Measurements from ENCODE around the gene CD81. TPM values are rescaled to one million over a fixed set of nuclear protein-coding genes. Genes with fewer than 3 reads are reported as not detected.

The CD81 gene
- total and polyA plus RNA-seq, 10 of the 15 experiments (the other 5 are each of a cell fraction or from before 2014, with no cell fraction given): 2.0 to 145 (median 57.2) TPM

- Histone ChIP-seq H3K27ac (ENCODE audit: control insufficient read depth, insufficient read depth) (peak overlapping the region; percentile 75), H3K4me1 (ENCODE audit: control insufficient read depth, insufficient read depth, low read length) (peaks cover 44% of the 10 kb centered on the region), H3K4me3 (peak overlapping the region; percentile 61), H3K9ac (ENCODE audit: control insufficient read depth, insufficient read depth, low read length) (peak overlapping the region; percentile 63), H3K79me2 (ENCODE audit: control insufficient read depth, insufficient read depth, low read length) (peaks cover 64% of the 10 kb centered on the region), H4K20me1 (ENCODE audit: control insufficient read depth, insufficient read depth) (no peaks in the 10 kb centered on the region; the same call in none of the 2 replicates), H3K9me3 (replicated peaks; ENCODE audit: control insufficient read depth, insufficient read depth, low read length) (no peaks in the 10 kb centered on the region; the same call in 2 of the 3 replicates), H2AFZ (ENCODE audit: control insufficient read depth, low read depth, low read length) (no peak overlapping the region), H3K4me2 (ENCODE audit: control insufficient read depth, insufficient read depth) (peak overlapping the region; percentile 96), H3K27me3 (replicated peaks in 1 of 2; ENCODE audit: control insufficient read depth in 2 of 2, insufficient read depth in 2 of 2, low read length in 1 of 2) (no peaks in the 10 kb centered on the region), H3K36me3 (ENCODE audit: control insufficient read depth in 2 of 2, insufficient read depth in 2 of 2, low read length in 1 of 2) (no peaks in the 10 kb centered on the region; a peak in 1 of 4 replicates)
- ChIA-PET POLR2A (no interaction called here), SMC1A (ENCODE audit: uncharacterized antibody, unreplicated experiment) (no interaction called here), CTCF (no interaction called here), RAD21 (ENCODE audit: unreplicated experiment) (interaction anchor here (2.4 kb wide), 1 partner anchor 21 kb away, joined by 11 read pairs; the partner anchor contains the start of gene TSSC4)
- TF ChIP-seq POLR2A (IDR thresholded peaks at IDR 0.05; ENCODE audit: low read depth, low read length) (peak; percentile 42), BMI1 (IDR thresholded peaks at IDR 0.05; ENCODE audit: borderline replicate concordance) (no peak), SREBF2 (IDR thresholded peaks at IDR 0.05; ENCODE audit: low read length) (no peak), IKZF2 (IDR thresholded peaks at IDR 0.05) (no peak)
- BruUV-seq (replicated peaks): TSS peak; percentile 67
- intact Hi-C loops (cut with micrococcal nuclease; ENCODE audit: unreplicated experiment): loop anchor here (5.0 kb wide), 1 partner anchor 527 kb away; the partner anchor contains the start of gene LSP1
- in situ Hi-C loops (cut with MboI): loop anchor here (5.0 to 25.0 kb wide), 2 partner anchors 527 to 1567 kb away; partner anchors contain the start of genes LSP1, PIDD1, PNPLA2 and RPLP2
- DNase-seq (ENCODE audit: low read depth, low spot score) (no peak), ATAC-seq (no peak), FAIRE-seq (no peak)
- 17% methylated on average over 9 of the region's 11 CpGs for WGBS (ENCODE audit: insufficient coverage, insufficient replicate concordance, low lambda C conversion rate, missing lambda C conversion rate)
These were observed 2.5 kb downstream of the CD81 start for GRCh38 chr11:2379466-2380174.

DNA sequence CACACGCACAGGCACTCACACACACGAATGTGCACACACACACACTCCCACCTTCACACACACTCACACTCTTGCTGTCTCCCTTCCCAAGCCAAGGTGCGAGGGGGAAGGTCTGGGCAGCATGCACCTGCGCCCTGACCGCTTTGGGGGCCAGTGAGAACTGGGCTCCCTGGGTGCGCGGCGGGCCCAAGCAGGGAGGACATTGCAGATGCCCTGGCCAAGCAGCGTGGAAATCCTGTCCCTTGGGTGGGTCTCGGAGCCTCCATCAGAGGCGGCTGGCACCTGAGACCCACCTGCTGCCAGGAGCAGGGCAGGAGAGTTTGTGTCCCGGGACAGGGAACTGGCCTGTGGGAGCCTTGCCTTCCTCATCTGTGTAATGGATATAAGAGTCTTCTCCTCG lies 3.3 kb downstream of the CD81 start:
- H3K27ac ChIP-seq (ENCODE audit: control insufficient read depth, insufficient read depth): peak overlapping the region; percentile 75
- ChIA-PET SMC1A (ENCODE audit: uncharacterized antibody, unreplicated experiment) (no interaction called here), RAD21 (ENCODE audit: unreplicated experiment) (interaction anchor here (1.3 kb wide), 1 partner anchor 76 kb away, joined by 3 read pairs; no protein-coding TSS in a partner anchor), CTCF (interaction anchor here (0.6 kb wide), 1 partner anchor 222 kb away, joined by 3 read pairs; no protein-coding TSS in a partner anchor), POLR2A (no interaction called here)
- DNase-seq (ENCODE audit: low read depth, low spot score) (no peak), FAIRE-seq (no peak), ATAC-seq (no peak)
- no peaks in the 10 kb centered on the region; the same call in none of the 2 replicates for H4K20me1 ChIP-seq (ENCODE audit: control insufficient read depth, insufficient read depth)
- peak overlapping the region; percentile 63 for H3K9ac ChIP-seq (ENCODE audit: control insufficient read depth, insufficient read depth, low read length)
- no peaks in the 10 kb centered on the region; a peak in 1 of 4 replicates for H3K36me3 ChIP-seq (ENCODE audit: control insufficient read depth in 2 of 2, insufficient read depth in 2 of 2, low read length in 1 of 2)
- WGBS (ENCODE audit: insufficient coverage, insufficient replicate concordance, low lambda C conversion rate, missing lambda C conversion rate): 9% methylated on average over 13 of the region's 13 CpGs
- BruUV-seq (replicated peaks): no TSS peak
- peak overlapping the region; percentile 61 for H3K4me3 ChIP-seq
- no peaks in the 10 kb centered on the region; the same call in 2 of the 3 replicates for H3K9me3 ChIP-seq (replicated peaks; ENCODE audit: control insufficient read depth, insufficient read depth, low read length)
- no peaks in the 10 kb centered on the region for H3K27me3 ChIP-seq (replicated peaks in 1 of 2; ENCODE audit: control insufficient read depth in 2 of 2, insufficient read depth in 2 of 2, low read length in 1 of 2)
- in situ Hi-C loops (cut with MboI): loop anchor here (5.0 to 25.0 kb wide), 2 partner anchors 528 to 1568 kb away; partner anchors contain the start of genes LSP1, PIDD1, PNPLA2 and RPLP2
- intact Hi-C loops (cut with micrococcal nuclease; ENCODE audit: unreplicated experiment): loop anchor here (5.0 kb wide), 1 partner anchor 528 kb away; the partner anchor contains the start of gene LSP1
- peaks cover 71% of the 10 kb centered on the region for H3K79me2 ChIP-seq (ENCODE audit: control insufficient read depth, insufficient read depth, low read length)
- peaks cover 52% of the 10 kb centered on the region for H3K4me1 ChIP-seq (ENCODE audit: control insufficient read depth, insufficient read depth, low read length)
- H3K4me2 ChIP-seq (ENCODE audit: control insufficient read depth, insufficient read depth): peak overlapping the region; percentile 96
- H2AFZ ChIP-seq (ENCODE audit: control insufficient read depth, low read depth, low read length): no peak overlapping the region
- TF ChIP-seq BHLHE40 (IDR thresholded peaks at IDR 0.05; ENCODE audit: borderline replicate concordance in 1 of 2, low read depth in 2 of 2, low read length in 1 of 2) (no peak), STAT1 (conservative IDR thresholded peaks at IDR 0.05) (no peak), USF2 (IDR thresholded peaks at IDR 0.05; ENCODE audit: borderline replicate concordance, low read depth, low read length) (no peak), ZNF687 (IDR thresholded peaks at IDR 0.05) (no peak), CEBPB (IDR thresholded peaks at IDR 0.05; ENCODE audit: borderline replicate concordance in 1 of 2, low read depth in 2 of 2, low read length in 2 of 2) (no peak)

All from GM12878 (cell line).